Frontal cortex (tissue), 4 donors: Measurements from ENCODE around the gene CCDC181. TPM values are rescaled to one million over a fixed set of nuclear protein-coding genes. Genes with fewer than 3 reads are reported as not detected.
A peak's percentile ranks its signal among the peaks of the same experiment; 100 is the strongest.
"Not testable (repeated sequence)": the region's sequence is repeated elsewhere in the genome, so short reads cannot be mapped to it uniquely, and the experiment has no call there.

Experiments used
- DNase-seq, 2 donors: peaks; one replicate each; pipeline ENCODE4 v3.0.0; 2012; ENCODE audit warnings: low spot score in 2 of 2
- FAIRE-seq: peaks from 2 replicates; lab custom pipeline; 2012; peaks lifted over from hg19 to GRCh38; lab: Jason Lieb, UNC
- total RNA-seq: library from RNA; depleted of rRNA; stranded (reverse); fragments of >200 nt; gene quantifications from one replicate; pipeline ENCODE4 v1.2.3, GENCODE V29; 2014
- donor health status: control.
- donor health status: control.
- donor health status: control.

The CCDC181 gene
- total RNA-seq, 1 donor from 2014 or later = 7.3 TPM

DNA sequence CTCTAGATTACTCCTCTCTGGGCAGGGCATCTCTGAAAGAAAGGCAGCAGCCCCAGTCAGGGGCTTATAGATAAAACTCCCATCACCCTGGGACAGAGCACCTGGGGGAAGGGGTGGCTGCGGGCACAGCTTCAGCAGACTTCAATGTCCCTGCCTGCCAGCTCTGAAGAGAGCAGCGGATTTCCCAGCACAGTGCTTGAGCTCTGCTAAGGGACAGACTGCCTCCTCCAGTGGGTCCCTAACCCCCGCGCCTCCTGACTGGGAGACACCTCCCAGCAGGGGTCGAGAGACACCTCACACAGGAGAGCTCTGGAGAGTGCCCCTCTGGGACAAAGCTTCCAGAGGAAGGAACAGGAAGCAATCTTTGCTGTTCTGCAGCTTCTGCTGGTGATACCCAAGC is 18.9 kb downstream of the CCDC181 start:
- not testable (repeated sequence) for DNase-seq, FAIRE-seq

GRCh38 chr1:169402578-169402977 is 24.7 kb downstream of the CCDC181 start:
- DNase-seq, FAIRE-seq: not testable (repeated sequence)

GRCh38 chr1:169395955-169396354 is 31.3 kb downstream of the CCDC181 start:
- DNase-seq = no peak
- FAIRE-seq = no peak

GRCh38 chr1:169392406-169392805 is 34.9 kb downstream of the CCDC181 start:
- no peak for DNase-seq
- FAIRE-seq = no peak

DNA sequence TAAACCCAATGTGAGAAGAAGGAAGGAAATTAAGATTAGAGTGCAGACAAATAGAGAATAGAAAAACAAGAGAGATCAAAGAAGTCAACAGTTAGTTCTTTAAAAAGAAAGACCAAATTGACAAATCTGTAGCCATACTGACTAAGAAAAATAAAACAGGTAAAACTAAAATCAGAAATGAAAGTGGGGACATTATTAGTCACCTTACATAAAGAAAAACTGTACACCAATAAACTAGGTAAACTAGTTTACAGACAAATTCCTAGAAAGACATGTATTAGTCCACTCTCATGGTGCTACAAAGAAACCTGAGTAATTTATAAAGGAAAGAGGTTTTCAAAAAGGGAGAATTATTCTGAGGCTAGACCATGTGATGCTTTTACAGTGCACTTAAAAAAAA is 37.0 kb downstream of the CCDC181 start:
- DNase-seq = no peak
- FAIRE-seq = no peak

DNA sequence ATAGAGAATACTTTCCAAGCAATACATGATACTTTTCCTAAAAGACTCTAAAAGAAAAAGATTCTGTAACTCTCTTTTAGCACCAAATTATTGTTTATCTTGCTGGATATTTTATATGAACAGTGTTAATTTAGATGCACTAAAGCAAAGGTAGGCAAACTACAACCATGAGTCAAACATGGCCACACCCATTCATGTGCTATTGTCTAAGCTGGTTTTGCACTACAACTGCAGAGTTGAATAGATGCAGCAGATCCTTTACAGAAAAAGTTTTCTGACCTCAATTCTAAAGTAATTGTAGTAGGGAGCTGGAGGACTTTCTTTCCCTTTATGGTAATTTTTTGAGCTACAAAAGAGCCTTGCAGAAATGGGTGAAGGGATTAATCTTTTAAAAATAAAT is 39.9 kb downstream of the CCDC181 start:
- DNase-seq (no peak), FAIRE-seq (no peak)

DNA sequence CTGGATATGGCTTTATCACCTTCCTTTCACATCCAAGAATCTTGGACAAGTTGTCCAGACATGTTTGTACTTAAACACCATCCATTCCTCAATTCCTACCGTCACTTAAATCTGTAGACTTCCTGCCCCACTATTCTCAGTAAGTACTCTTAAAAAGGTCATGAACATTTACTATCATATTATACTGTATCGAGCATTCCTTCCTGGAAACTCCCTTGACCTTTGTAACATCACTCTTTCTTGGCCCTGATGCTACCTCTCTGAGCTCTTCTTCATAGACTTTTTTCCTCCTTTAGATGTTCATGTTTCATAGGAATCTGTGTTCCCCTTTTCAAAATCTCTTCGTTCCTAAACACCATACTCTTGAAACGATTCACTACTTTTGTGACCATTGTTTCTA is 43.8 kb downstream of the CCDC181 start:
- DNase-seq (no peak), FAIRE-seq (no peak)

DNA sequence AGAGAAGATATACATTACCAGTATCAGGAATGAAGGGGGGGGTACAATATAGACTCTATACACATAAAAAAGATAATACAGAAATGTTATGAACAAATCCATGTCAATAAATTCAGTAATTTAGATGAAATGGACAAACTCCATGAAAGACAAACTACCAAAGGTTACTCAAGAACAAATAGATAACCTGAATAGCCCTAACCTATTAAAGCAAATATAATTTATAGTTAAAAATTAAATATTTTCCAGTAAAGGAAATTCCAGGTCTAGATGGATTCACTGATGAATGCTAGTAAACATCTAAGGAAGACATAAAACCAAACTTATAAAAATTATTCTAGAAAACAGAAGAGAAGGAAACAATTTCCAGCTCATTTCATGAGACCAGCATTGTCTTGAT is 46.1 kb downstream of the CCDC181 start:
- FAIRE-seq (no peak), DNase-seq (no peak)

DNA sequence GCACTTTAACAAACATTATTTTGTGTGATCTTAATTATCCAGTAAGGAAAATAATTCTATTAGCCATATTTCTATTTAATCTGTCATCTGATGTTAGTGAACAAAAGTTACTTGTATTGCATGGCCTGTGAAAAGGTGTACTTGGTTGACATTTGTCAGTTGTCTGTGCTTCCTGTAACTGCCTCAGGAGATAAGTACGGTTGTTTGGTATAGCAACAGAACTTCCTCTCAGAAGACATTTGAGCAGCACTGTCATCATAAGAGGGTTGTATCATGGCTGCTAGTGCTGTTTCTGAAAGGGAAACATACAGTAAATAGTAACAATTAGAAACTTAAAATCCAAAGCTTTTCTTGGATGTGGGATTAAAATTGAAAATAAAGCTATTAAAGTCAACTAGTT is 55.9 kb downstream of the CCDC181 start:
- DNase-seq = no peak
- no peak for FAIRE-seq

- DNase-seq (no peak), FAIRE-seq (no peak)
These were observed 58.9 kb downstream of the CCDC181 start for GRCh38 chr1:169368406-169368769.

DNA sequence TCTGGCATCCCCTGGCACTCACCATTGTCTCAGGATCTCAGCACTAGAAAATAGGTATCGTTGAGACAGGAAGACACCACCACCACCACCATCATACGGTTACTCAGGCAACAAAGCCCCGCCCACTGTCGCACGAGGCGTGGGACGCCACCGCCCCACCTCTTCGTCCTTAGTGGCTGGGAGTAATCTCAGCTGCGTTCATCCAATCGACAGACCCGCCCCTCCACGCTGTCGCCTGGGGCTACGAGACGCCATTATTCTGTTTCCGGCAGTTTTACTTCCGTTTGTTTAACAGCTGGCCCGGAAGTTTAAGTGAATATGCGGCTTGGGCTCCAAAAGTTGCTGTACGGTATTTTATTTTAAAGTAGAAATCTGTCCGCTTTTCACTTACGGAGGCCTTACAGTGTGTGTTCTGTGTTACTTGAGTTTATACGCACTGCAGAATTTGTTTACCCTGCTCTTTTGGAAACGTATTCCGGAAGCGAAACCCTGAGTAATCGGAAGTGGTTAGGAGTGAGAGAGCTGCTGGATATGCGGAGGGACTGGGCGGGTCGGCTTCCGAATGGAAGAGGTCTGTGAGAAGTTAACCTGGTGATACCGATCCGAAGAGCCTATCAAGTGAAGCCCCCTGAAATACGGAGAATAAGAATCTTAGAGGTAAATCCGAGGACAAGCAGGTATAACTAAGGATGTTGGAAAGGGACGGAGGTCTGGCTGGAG is 59.4 kb downstream of the CCDC181 start, which contains the start of the genes BLZF1 and NME7:
BLZF1 (plus strand) TSS at position 510 of the 720 bp plus-strand sequence. CDS start 1,328 bp downstream, outside the sequence.
NME7 (minus strand) TSS at position 112 of the 720 bp plus-strand sequence; CDS start at position 25, 87 bp downstream.
- DNase-seq (peak; percentile 60 to 79), FAIRE-seq (peak; percentile 92)

DNA sequence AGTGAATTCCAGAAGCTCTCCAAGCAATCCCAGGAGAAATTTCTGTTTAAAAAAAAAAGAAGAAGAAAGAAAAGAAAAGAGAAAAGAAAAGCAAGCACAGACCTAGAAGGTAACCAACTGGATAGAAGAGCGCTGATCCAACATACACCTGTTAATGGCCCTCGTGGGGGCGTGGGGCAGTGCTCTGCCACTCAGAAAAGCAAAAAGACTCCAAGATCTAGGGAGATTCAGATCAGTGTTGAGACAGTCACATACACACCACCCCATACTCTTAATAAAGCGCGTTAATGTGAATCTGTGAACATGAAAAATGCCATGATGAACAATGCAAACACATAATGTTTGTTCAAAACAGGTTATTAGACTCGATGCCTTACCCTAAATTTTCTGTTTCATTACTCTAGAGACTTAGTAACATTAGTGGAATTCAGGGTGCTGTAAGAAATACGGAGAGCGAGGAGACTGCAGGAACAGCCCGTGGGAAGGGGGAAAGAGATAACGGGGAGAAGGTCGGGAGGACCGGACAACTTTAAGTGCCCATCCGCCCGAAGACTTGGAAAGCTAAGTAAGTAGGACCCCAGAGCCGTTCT is 60.1 kb downstream of the CCDC181 start:
- FAIRE-seq (no peak), DNase-seq (no peak)

- DNase-seq (no peak), FAIRE-seq (no peak)
These were observed 62.3 kb downstream of the CCDC181 start for GRCh38 chr1:169364948-169365347.

GRCh38 chr1:169363046-169363730 is 64.1 kb downstream of the CCDC181 start:
- no peak for DNase-seq
- no peak for FAIRE-seq

DNA sequence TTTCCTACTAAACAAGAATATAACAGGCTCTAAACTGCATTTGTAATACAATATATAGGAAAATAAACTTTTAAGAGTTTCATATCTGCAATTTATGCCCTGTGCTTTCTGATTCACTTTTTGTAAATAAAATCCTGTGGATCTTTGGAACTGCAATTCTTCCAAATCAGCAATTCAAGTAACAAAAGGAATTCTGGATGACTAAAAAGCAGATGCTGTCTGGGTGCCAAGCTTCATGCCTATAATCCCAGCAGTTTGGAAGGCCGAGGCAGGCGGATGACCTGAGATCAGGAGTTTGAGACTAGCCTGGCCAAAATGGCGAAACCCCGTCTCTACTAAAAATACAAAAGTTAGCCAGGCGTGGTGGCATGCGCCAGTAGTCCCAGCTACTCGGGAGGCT is 66.0 kb downstream of the CCDC181 start:
- DNase-seq = no peak
- no peak for FAIRE-seq

DNA sequence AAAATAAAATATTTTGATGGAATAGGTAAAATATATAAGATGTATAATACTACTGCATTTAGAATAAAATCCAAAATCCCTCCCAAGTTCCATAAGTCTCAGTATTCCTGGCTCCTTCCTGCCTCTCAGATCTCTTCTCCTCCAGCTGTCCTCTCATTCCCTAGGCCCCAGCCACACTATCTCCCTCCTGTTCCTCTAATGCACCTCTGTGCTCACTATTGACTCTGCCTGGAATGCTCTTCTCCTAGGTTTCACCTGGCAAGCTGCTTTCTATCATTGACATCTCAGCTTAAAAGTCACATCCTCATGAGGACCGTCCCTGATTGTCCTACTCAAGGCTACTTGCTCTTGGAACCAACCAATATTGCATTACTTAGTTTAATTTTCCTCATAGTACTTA is 66.9 kb downstream of the CCDC181 start:
- no peak for FAIRE-seq
- no peak for DNase-seq

- peak; percentile 93 for FAIRE-seq
- peak in 1 of 2 donors; percentile 15 for DNase-seq
These were observed 78.8 kb downstream of the CCDC181 start for GRCh38 chr1:169348383-169349036.

DNA sequence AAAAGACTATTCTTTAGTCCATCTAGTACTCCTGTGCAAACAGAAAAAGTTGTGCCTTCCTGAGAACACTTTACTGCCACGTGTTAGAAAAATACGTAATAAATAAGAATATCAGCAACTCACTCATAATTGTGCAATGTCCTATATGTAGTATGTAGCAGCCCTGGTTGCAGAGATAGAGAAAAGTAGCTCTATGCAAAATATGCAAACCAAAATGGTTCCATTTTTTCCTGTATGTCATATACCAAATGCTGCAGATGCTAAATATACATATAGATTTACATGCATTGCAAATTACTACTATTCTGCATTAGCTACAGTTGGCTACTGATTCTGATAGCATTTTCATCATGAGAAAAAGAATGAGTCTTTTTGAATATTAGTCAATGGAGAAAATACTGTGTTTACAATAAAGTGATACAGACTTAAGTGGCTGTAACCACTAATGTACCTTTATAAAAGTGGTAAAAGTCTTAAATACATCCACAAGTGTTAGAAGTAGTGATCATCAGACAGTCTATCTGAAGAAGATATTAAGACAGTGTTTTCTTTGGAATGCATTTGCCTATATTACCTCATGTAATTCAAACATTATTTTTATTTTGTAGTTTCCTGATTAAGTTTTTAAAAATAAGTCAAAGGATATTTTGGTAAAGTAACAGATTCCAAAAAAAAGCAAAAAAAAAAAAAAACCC is 79.4 kb downstream of the CCDC181 start:
- DNase-seq = no peak
- no peak for FAIRE-seq

DNA sequence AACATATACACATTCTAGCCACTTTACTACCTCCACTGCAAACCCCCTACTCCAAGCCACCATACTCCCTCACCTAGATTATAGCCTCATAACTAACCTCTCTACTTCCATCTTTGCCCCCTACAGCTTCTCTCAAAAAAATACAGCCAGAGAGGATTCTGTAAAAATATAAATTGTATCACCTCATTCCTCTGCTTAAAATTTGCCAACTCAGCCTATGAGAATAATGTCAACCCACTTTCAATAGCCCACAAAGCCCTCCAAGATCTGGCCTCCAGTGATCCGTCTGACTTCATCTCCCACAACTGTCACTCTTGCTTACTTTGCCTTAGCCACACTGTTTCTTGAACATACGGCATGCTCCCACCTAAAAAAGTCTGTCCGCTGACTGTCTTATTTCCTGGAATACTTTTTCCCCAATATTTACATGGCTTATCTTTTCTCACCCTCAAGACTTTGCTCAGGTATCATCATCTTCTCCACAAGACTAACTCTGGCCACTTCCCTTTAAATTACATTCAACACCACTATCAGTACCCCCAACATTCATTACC is 81.2 kb downstream of the CCDC181 start:
- FAIRE-seq (no peak), DNase-seq (no peak)

DNA sequence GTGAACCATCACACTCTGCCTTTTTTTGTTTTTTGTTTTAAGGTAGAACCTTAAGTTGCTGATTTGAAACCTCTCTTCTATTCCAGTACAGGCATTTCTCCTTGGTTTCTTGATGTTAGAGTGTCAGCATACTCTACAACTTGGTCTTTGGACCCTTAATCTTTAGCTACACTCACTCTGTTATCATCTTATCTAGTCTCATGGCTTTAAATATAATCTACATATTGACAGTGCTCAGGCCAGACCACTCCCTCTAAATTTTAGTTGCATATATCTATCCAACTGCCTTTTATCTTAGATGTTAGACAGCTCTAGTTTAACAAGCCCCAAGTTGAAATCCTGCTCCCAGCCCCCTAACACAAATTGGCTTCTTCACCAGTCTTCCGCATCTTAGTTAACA is 81.8 kb downstream of the CCDC181 start:
- DNase-seq = no peak
- FAIRE-seq = no peak
